Measurements from ENCODE around the gene NOC3L.
"Not testable (repeated sequence)": the region's sequence is repeated elsewhere in the genome, so short reads cannot be mapped to it uniquely, and the experiment has no call there.

NOC3L gene

DNA sequence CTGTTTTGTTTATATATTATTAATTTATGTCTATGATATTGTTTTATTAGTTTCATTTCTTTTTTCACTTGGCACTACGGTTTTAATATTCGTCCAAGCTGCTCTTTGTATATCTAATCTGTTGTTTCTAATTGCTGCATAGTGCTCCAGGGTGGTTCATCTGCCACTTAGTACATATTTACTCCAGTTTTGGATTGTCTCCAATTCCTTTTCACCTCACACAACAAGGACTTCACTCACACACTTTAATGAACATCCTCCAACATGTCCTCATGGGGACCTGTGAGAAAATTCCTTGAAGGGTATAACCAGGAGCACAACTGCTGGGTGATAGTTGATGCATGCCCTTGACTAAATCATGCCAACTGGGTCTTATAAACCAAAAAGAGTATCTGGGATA is 14.1 kb upstream of the NOC3L start:
- H3K4me3 Mint-ChIP-seq, result no peak overlapping the region
- no peaks in the 10 kb centered on the region for H3K36me3 Mint-ChIP-seq
- H3K4me1 Mint-ChIP-seq (ENCODE audit: low read depth), result no peaks in the 10 kb centered on the region
- no peak overlapping the region for H3K27ac Mint-ChIP-seq
- H3K27me3 Mint-ChIP-seq, result peaks cover 16% of the 10 kb centered on the region
- no peaks in the 10 kb centered on the region for H3K9me3 Mint-ChIP-seq (ENCODE audit: low read depth)

- H3K9me3 Mint-ChIP-seq (ENCODE audit: low read depth), result no peaks in the 10 kb centered on the region
- H3K4me1 Mint-ChIP-seq (ENCODE audit: low read depth), result no peaks in the 10 kb centered on the region
- no peak overlapping the region for H3K4me3 Mint-ChIP-seq
- H3K36me3 Mint-ChIP-seq, result no peaks in the 10 kb centered on the region
- no peak overlapping the region for H3K27ac Mint-ChIP-seq
- H3K27me3 Mint-ChIP-seq, result peaks cover 18% of the 10 kb centered on the region
Observed at GRCh38 chr10:94375374-94375773, 12.6 kb upstream of the NOC3L start.

- no peak overlapping the region for H3K27ac Mint-ChIP-seq
- H3K27me3 Mint-ChIP-seq, result peaks cover 18% of the 10 kb centered on the region
- no peaks in the 10 kb centered on the region for H3K4me1 Mint-ChIP-seq (ENCODE audit: low read depth)
- H3K9me3 Mint-ChIP-seq (ENCODE audit: low read depth), result no peaks in the 10 kb centered on the region
- H3K36me3 Mint-ChIP-seq, result no peaks in the 10 kb centered on the region
- no peak overlapping the region for H3K4me3 Mint-ChIP-seq
Observed at GRCh38 chr10:94370501-94370900, 7.8 kb upstream of the NOC3L start.

- peaks cover 15% of the 10 kb centered on the region for H3K27me3 Mint-ChIP-seq
- no peak overlapping the region for H3K4me3 Mint-ChIP-seq
- no peak overlapping the region for H3K27ac Mint-ChIP-seq
- no peaks in the 10 kb centered on the region for H3K9me3 Mint-ChIP-seq (ENCODE audit: low read depth)
- peaks cover 2% of the 10 kb centered on the region for H3K36me3 Mint-ChIP-seq
- peaks cover 10% of the 10 kb centered on the region for H3K4me1 Mint-ChIP-seq (ENCODE audit: low read depth)
Observed at GRCh38 chr10:94366382-94366781, 3.6 kb upstream of the NOC3L start.

DNA sequence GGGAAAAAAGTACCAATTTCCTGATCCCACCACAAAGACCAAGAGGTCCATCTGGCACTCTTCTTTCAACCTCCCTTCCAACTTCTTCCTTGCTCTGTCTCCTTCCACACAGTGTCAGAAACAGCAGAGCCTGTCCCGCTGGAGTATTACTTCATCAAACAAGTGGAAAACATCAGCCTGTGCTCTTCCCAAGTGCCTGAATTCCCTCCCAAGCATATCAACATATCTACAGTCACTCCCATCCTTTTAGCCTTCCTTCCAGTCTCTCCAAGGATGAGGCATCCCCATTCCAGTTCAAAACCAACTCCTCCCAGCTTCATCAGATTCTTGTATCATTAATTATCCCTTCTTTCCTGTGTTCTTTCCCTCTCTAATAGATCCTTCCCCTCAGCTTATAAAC is 1.7 kb upstream of the NOC3L start:
- peaks cover 9% of the 10 kb centered on the region for H3K27me3 Mint-ChIP-seq
- no peak overlapping the region for H3K27ac Mint-ChIP-seq
- peaks cover 22% of the 10 kb centered on the region for H3K4me1 Mint-ChIP-seq (ENCODE audit: low read depth)
- H3K4me3 Mint-ChIP-seq, result peak overlapping the region; percentile 41
- H3K36me3 Mint-ChIP-seq, result peaks cover 12% of the 10 kb centered on the region
- no peaks in the 10 kb centered on the region for H3K9me3 Mint-ChIP-seq (ENCODE audit: low read depth)

DNA sequence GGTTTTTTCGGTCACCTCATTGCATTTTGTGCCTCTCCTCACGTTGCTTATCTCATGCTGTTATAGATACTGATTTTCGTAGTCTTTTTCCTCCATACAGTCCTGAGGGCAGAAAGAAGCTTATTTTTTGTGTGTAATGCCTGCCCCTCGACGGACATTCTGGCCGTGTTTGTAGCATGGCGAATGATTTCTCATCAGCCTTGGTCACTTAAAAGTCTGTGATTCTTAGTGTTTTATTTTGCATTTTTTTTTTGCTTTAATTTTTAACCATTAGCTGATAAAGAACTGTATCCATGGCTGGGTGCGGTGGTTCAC is 469 bp upstream of the NOC3L start:
- peaks cover 7% of the 10 kb centered on the region for H3K27me3 Mint-ChIP-seq
- H3K4me1 Mint-ChIP-seq (ENCODE audit: low read depth), result peaks cover 28% of the 10 kb centered on the region
- peak overlapping the region; percentile 99 for H3K4me3 Mint-ChIP-seq
- peak overlapping the region; percentile 99 for H3K27ac Mint-ChIP-seq
- no peaks in the 10 kb centered on the region for H3K9me3 Mint-ChIP-seq (ENCODE audit: low read depth)
- peaks cover 19% of the 10 kb centered on the region for H3K36me3 Mint-ChIP-seq

DNA sequence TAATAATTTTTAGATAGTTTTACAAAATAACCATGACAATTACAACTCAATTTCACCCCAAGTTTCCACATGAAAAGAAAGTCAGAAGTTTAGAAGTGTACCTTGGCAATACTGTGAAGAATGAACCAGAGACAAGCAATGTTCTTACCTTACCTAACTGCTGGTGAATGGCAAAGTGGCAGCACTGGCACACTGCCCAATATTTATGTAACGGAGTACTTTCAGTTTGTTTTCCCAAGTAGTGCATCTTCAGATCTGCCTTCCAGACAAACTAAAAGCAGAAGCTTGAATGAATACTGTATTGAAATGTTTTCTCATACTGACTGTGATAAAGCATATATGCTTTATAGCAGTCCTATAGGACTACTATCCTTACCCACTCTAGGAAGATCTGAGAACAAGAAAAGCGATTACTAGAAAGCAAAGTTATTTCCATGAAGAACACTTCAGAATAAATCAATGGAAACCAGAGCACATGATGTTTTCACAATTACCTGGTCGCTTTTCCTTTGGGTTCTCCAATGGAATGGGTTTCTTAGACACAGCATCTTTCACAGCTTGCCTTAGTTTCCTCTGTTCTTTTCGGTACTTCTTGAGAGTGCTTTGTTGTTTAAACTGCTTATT is 1.5 kb downstream of the NOC3L start:
- Mint-ChIP-seq H3K36me3 (peaks cover 27% of the 10 kb centered on the region), H3K27ac (no peak overlapping the region), H3K27me3 (peaks cover 7% of the 10 kb centered on the region), H3K4me3 (peak overlapping the region; percentile 99), H3K9me3 (ENCODE audit: low read depth) (no peaks in the 10 kb centered on the region), H3K4me1 (ENCODE audit: low read depth) (peaks cover 48% of the 10 kb centered on the region)

DNA sequence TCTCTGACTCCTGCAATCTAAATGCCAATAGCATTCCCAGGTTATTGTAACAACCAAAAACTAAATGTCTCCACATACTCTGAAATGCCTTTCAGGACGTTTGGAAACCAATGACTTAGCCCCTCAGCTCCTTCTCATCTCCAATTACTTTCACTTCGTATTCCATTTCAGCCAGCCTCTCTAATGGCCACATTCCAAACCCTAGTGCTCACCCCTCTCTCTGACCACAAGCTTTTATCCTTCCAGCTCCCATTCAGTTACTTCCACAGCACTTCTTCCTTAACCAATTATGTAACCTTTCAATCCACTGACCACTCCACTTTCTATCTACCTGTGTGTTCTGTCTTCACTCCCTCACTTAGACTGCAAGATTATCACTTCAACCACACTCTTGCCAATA is 4.3 kb downstream of the NOC3L start:
- H3K4me1 Mint-ChIP-seq (ENCODE audit: low read depth), result peaks cover 48% of the 10 kb centered on the region
- peak overlapping the region; percentile 24 for H3K4me3 Mint-ChIP-seq

GRCh38 chr10:94357193-94357592 is 5.5 kb downstream of the NOC3L start:
- H3K4me1 Mint-ChIP-seq (ENCODE audit: low read depth), result peaks cover 43% of the 10 kb centered on the region
- H3K9me3 Mint-ChIP-seq (ENCODE audit: low read depth), result no peaks in the 10 kb centered on the region
- no peak overlapping the region for H3K27ac Mint-ChIP-seq
- peaks cover 31% of the 10 kb centered on the region for H3K36me3 Mint-ChIP-seq
- no peak overlapping the region for H3K4me3 Mint-ChIP-seq
- no peaks in the 10 kb centered on the region for H3K27me3 Mint-ChIP-seq

More for the DNA sequence above, 4.3 kb downstream of the NOC3L start:
- H3K27me3 Mint-ChIP-seq, result no peaks in the 10 kb centered on the region
- H3K27ac Mint-ChIP-seq, result no peak overlapping the region
- H3K36me3 Mint-ChIP-seq, result peaks cover 28% of the 10 kb centered on the region
- H3K9me3 Mint-ChIP-seq (ENCODE audit: low read depth), result no peaks in the 10 kb centered on the region

DNA sequence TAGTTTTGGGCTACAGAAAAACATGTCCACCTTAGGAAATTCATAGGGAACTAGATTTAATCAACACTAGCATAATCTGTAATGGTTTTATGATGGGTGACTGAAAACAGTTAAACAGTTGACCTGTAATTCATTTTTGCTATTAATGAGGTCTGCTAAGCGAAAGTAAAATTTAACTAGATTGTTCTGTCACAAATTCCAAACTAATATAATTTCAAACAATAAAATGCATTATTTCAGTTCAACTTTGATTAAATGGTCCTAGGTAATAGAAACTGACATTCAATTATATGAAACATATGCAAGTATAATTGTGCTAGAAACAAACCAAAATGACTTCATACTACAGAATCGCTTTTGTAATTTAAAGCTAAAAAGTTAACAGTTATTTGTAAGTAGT is 6.9 kb downstream of the NOC3L start:
- peaks cover 33% of the 10 kb centered on the region for H3K4me1 Mint-ChIP-seq (ENCODE audit: low read depth)

DNA sequence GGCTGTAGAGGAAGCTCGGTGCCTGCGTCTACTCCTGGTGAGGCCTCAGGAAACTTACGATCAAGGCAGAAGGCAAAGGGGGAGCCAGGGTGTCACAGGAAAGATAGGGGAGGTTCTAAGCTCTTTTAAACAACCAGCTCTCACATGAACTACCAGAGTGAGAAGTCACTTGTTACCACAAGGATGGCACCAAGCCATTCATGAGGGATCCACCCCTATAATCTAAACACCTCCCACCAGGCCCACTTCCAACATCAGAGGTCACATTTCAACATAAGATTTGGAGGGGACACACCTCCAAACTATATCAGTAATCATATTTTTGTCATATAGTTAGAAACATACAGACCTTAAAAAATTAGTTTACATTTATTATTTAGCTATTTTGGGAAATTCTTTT is 9.4 kb downstream of the NOC3L start:
- Mint-ChIP-seq H3K4me1 (ENCODE audit: low read depth) (peaks cover 19% of the 10 kb centered on the region), H3K27me3 (no peaks in the 10 kb centered on the region), H3K27ac (no peak overlapping the region), H3K9me3 (ENCODE audit: low read depth) (no peaks in the 10 kb centered on the region), H3K36me3 (peaks cover 16% of the 10 kb centered on the region), H3K4me3 (no peak overlapping the region)

More for the DNA sequence above, 6.9 kb downstream of the NOC3L start:
- Mint-ChIP-seq H3K27me3 (no peaks in the 10 kb centered on the region), H3K9me3 (ENCODE audit: low read depth) (no peaks in the 10 kb centered on the region), H3K36me3 (peaks cover 27% of the 10 kb centered on the region), H3K27ac (no peak overlapping the region), H3K4me3 (no peak overlapping the region)

- H3K27me3 Mint-ChIP-seq, result no peaks in the 10 kb centered on the region
- H3K4me3 Mint-ChIP-seq, result no peak overlapping the region
- no peak overlapping the region for H3K27ac Mint-ChIP-seq
- H3K4me1 Mint-ChIP-seq (ENCODE audit: low read depth), result peaks cover 2% of the 10 kb centered on the region
- H3K36me3 Mint-ChIP-seq, result peaks cover 10% of the 10 kb centered on the region
- no peaks in the 10 kb centered on the region for H3K9me3 Mint-ChIP-seq (ENCODE audit: low read depth)
Observed at GRCh38 chr10:94351089-94351488, 11.7 kb downstream of the NOC3L start.

DNA sequence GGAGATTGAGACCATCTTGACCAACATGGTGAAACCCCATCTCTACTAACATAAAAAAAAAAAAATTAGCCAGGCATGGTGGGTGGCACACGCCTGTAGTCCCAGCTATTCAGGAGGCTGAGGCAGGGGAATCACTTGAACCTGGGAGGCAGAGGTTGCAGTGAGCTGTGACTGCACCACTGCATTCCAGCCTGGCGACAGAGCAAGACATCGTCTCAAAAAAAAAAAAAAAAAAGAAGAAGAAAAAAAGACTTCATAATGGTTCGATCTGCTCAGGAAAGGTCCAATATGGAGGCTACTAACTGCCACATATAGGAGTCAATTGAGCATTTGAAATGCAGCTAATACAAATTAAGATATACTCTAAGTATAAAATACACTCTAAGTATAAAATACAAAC is 12.2 kb downstream of the NOC3L start:
- not testable (repeated sequence) for H3K4me1 Mint-ChIP-seq (ENCODE audit: low read depth); H3K27ac Mint-ChIP-seq; H3K27me3 Mint-ChIP-seq; H3K9me3 Mint-ChIP-seq (ENCODE audit: low read depth); H3K4me3 Mint-ChIP-seq
- peaks cover 10% of the 10 kb centered on the region for H3K36me3 Mint-ChIP-seq

GRCh38 chr10:94349327-94349726 is 13.4 kb downstream of the NOC3L start:
- Mint-ChIP-seq H3K27me3 (no peaks in the 10 kb centered on the region), H3K36me3 (peaks cover 8% of the 10 kb centered on the region), H3K9me3 (ENCODE audit: low read depth) (no peaks in the 10 kb centered on the region), H3K4me3 (no peak overlapping the region), H3K27ac (no peak overlapping the region), H3K4me1 (ENCODE audit: low read depth) (peaks cover 2% of the 10 kb centered on the region)

DNA sequence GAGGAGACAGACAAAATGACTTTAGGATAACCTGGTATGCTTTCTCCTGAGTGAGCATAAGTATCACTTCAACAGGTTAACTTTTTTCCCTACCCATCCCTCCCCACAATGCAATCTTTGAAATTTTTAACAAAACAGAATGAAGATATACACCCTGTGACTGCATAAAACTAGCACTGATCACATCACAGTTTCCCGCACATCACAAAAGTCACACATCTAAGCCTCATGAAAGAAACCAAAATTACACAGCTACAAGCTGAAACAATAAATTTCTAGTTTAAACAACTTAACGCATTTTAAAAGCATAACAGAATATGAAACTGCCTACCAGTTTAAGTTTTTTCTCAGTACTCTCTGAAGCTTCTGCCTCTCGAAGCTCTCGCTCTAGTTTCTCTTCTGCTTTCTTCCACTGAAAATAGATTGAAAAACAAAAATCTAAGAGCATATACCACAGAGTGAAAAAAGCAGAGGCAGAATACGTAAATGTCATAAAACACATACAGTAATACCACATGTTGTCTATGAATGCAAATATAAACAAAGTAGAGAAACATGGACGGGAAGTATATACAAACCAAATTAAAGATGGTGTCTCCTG is 18.1 kb downstream of the NOC3L start:
- peaks cover 2% of the 10 kb centered on the region for H3K4me1 Mint-ChIP-seq (ENCODE audit: low read depth)
- H3K27me3 Mint-ChIP-seq, result no peaks in the 10 kb centered on the region
- peaks cover 8% of the 10 kb centered on the region for H3K36me3 Mint-ChIP-seq
- H3K27ac Mint-ChIP-seq, result no peak overlapping the region
- no peaks in the 10 kb centered on the region for H3K9me3 Mint-ChIP-seq (ENCODE audit: low read depth)
- no peak overlapping the region for H3K4me3 Mint-ChIP-seq

DNA sequence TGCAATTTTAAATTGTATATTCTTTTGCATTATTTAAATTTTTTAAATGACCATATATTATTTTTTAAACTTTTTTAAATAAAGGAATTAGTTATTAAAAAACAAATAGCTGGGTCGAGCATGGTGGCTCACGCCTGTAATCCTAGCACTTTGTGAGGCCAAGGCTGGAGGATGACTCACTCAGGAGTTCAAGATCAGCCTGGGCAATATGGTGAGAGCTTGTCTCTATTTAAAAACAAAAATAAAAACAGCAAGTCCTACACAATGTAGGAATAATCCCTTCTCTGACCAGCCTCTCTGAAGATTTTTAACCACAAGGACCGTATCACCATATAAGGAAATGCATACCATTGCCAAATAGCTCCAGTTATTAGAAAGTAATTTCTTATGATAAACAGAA is 19.6 kb downstream of the NOC3L start:
- Mint-ChIP-seq H3K36me3 (peaks cover 17% of the 10 kb centered on the region), H3K4me3 (no peak overlapping the region), H3K4me1 (ENCODE audit: low read depth) (peaks cover 2% of the 10 kb centered on the region), H3K9me3 (ENCODE audit: low read depth) (no peaks in the 10 kb centered on the region), H3K27ac (no peak overlapping the region), H3K27me3 (no peaks in the 10 kb centered on the region)

Data from activated naive CD8-positive, alpha-beta T cell (primary cell).